Endothelial cell of umbilical vein (primary cell): Measurements from ENCODE around the gene MAP6. TPM values are rescaled to one million over a fixed set of nuclear protein-coding genes. Genes with fewer than 3 reads are reported as not detected.

Experiments
- BruUV-seq: library from RNA; stranded (reverse); fragments of 400-500 nt; replicated peaks from 2 replicates; lab custom pipeline; 2021; lab: Mats Ljungman, UMichigan
- CTCF ChIA-PET: fragments of 300-600, 350-600 bp; sonication (Branson Sonifier 250); formaldehyde crosslinking; loops from one replicate; lab custom pipeline; 2021; ENCODE audit warnings: antibody characterized with exemption, inconsistent platforms; lab: Charles Lee
- POLR2A ChIA-PET: fragments of 300-600, 350-600 bp; sonication (Branson Sonifier 250); formaldehyde crosslinking; loops from one replicate; lab custom pipeline; 2021; ENCODE audit warnings: antibody characterized with exemption, inconsistent platforms; lab: Charles Lee
- DNase-seq: peaks from one replicate; pipeline ENCODE4 v3.0.0-alpha.2; 2011; ENCODE audit warnings: low read depth, low spot score
- FAIRE-seq: peaks from 2 replicates; lab custom pipeline; 2011; peaks lifted over from hg19 to GRCh38; lab: Jason Lieb, UNC
- H2AFZ ChIP-seq: 2 replicates; pipeline ENCODE4 v1.6.0; 2012; ENCODE audit warnings: low read depth, low read length, control low read depth, inconsistent platforms
- H3K27ac ChIP-seq: 2 replicates; pipeline ENCODE4 v1.5.1; 2011; ENCODE audit warnings: low read depth, mild to moderate bottlenecking, control low read depth, low read length, moderate library complexity; ENCODE audit not compliant: insufficient read depth
- H3K27me3 ChIP-seq, 2 experiments: 2 replicates each; pipeline versions ENCODE4 v1.6.0 to v1.6.1; 2011; ENCODE audit warnings: low read length in 2 of 2, mixed read lengths in 1 of 2; ENCODE audit not compliant: control insufficient read depth in 2 of 2, insufficient read depth in 2 of 2
- H3K36me3 ChIP-seq, 2 experiments: 2 replicates in 1 of 2; 3 replicates in 1 of 2; pipeline ENCODE4 v1.5.1; 2011; ENCODE audit warnings: low read length in 2 of 2, mild to moderate bottlenecking in 1 of 2, moderate library complexity in 1 of 2; ENCODE audit not compliant: control insufficient read depth in 2 of 2, insufficient read depth in 2 of 2; ENCODE audit errors: extremely low read depth in 1 of 2
- H3K4me1 ChIP-seq: 3 replicates; pipeline ENCODE4 v1.5.1; 2011; ENCODE audit warnings: mild to moderate bottlenecking, low read length; ENCODE audit not compliant: control insufficient read depth, insufficient read depth; ENCODE audit errors: extremely low read depth
- H3K4me2 ChIP-seq: 2 replicates; pipeline ENCODE4 v1.6.1; 2011; ENCODE audit warnings: low read length, control low read depth, mixed read lengths; ENCODE audit not compliant: insufficient read depth
- H3K4me3 ChIP-seq, 3 experiments: fragments of 200-600 bp in 1 of 3; sonication (generic), shearing (Covaris generic) in 1 of 3; replicated peaks in 1 of 3; 2 replicates each; pipeline ENCODE4 v1.5.1; 2011 to 2016; ENCODE audit warnings: control low read depth in 3 of 3, low read length in 3 of 3, mild to moderate bottlenecking in 2 of 3, inconsistent platforms in 1 of 3, low read depth in 1 of 3, moderate library complexity in 1 of 3; ENCODE audit not compliant: insufficient read depth in 1 of 3
- H3K79me2 ChIP-seq: 2 replicates; pipeline ENCODE4 v1.6.0; 2012; ENCODE audit warnings: low read length, inconsistent platforms; ENCODE audit not compliant: control insufficient read depth, insufficient read depth
- H3K9ac ChIP-seq: replicated peaks from 2 replicates; pipeline ENCODE3; 2011; ENCODE audit warnings: low read length, control low read depth; ENCODE audit not compliant: insufficient read depth; ENCODE audit errors: extremely low read depth
- H3K9me1 ChIP-seq: replicated peaks from 3 replicates; pipeline ENCODE4 v1.6.0; 2011; ENCODE audit warnings: mild to moderate bottlenecking, low read length; ENCODE audit not compliant: control insufficient read depth, insufficient read depth; ENCODE audit errors: extremely low read depth
- H3K9me3 ChIP-seq: replicated peaks from 2 replicates; pipeline ENCODE4 v1.5.1; 2012; ENCODE audit warnings: low read length, inconsistent platforms; ENCODE audit not compliant: control insufficient read depth, insufficient read depth
- H4K20me1 ChIP-seq: replicated peaks from 2 replicates; pipeline ENCODE3; 2011; ENCODE audit warnings: mild to moderate bottlenecking, low read length; ENCODE audit not compliant: control insufficient read depth, insufficient read depth; ENCODE audit errors: extremely low read depth
- CTCF ChIP-seq, 2 donors: IDR thresholded peaks; 1 replicate in 1 of 2; 2 replicates in 1 of 2; pipeline ENCODE4 v1.5.1; 2011; ENCODE audit warnings: low read length in 2 of 2, mild to moderate bottlenecking in 2 of 2, moderate library complexity in 2 of 2, control low read depth in 1 of 2, inconsistent platforms in 1 of 2, low read depth in 1 of 2; ENCODE audit not compliant: insufficient read depth in 1 of 2; ENCODE audit errors: extremely low read depth in 1 of 2
- EZH2 ChIP-seq: IDR thresholded peaks from 2 replicates; pipeline ENCODE4 v1.6.1; 2012; ENCODE audit warnings: borderline replicate concordance, low read depth, mild to moderate bottlenecking, moderate library complexity, low read length, inconsistent platforms; ENCODE audit not compliant: severe bottlenecking
- FOS ChIP-seq: IDR thresholded peaks from 2 replicates; pipeline ENCODE4 v1.6.1; 2011; ENCODE audit warnings: mild to moderate bottlenecking, low read length, moderate library complexity, borderline replicate concordance; ENCODE audit not compliant: insufficient read depth
- GATA2 ChIP-seq: IDR thresholded peaks from 2 replicates; pipeline ENCODE4 v1.7.0; 2011; ENCODE audit warnings: low read depth, mild to moderate bottlenecking, moderate library complexity, mixed read lengths, low read length; ENCODE audit not compliant: insufficient read length, insufficient read depth
- JUN ChIP-seq: IDR thresholded peaks from 2 replicates; pipeline ENCODE4 v1.6.1; 2011; ENCODE audit warnings: borderline replicate concordance, low read depth; ENCODE audit not compliant: insufficient read length, insufficient read depth
- MAX ChIP-seq: IDR thresholded peaks from 2 replicates; pipeline ENCODE4 v1.6.1; 2011; ENCODE audit not compliant: insufficient read depth, insufficient read length
- MYC ChIP-seq: IDR thresholded peaks from one replicate; pipeline ENCODE4 v1.6.1; 2011; ENCODE audit warnings: mild to moderate bottlenecking, low read depth, low read length
- POLR2A ChIP-seq: IDR thresholded peaks from 2 replicates; pipeline ENCODE4 v1.6.1; 2012; ENCODE audit warnings: low read depth, mild to moderate bottlenecking, control low read depth, low read length
- POLR2AphosphoS5 ChIP-seq: IDR thresholded peaks from 2 replicates; pipeline ENCODE4 v1.6.1; 2012; ENCODE audit warnings: low read depth, mild to moderate bottlenecking, control low read depth, low read length, moderate library complexity; ENCODE audit not compliant: insufficient read depth
- dilution Hi-C: fragments of 300-500 bp; cut with MboI; formaldehyde crosslinking; loops from one replicate; pipeline ENCODE4 v1.15.0; 2019; ENCODE audit warnings: low sequenced_read_pairs; ENCODE audit not compliant: extremely low pct_ligation_motif_present
- intact Hi-C: fragments of 100-400 bp; cut with micrococcal nuclease; formaldehyde crosslinking; loops from one replicate; pipeline ENCODE4 v1.10.0; 2022
- polyA plus RNA-seq, 4 experiments: library from polyadenylated mRNA; depleted of rRNA in 3 of 4; stranded (reverse) in 3 of 4; unstranded in 1 of 4; fragments of >200 nt; gene quantifications; 2 replicates each; pipeline versions ENCODE4 v1.2.1 to v1.2.3, GENCODE V29; 2011 to 2012; ENCODE audit warnings: missing spikeins in 1 of 4
- total RNA-seq: library from RNA; stranded (reverse); gene quantifications from 2 replicates; pipeline ENCODE4 v1.2.3, GENCODE V29; 2021

The MAP6 gene
- total and polyA plus RNA-seq, 2 donors (not counting 3 experiments of a cell fraction or from before 2014, with no cell fraction given), result 0.12 TPM; not detected in 1

GRCh38 chr11:75574698-75575602 is 93.9 kb downstream of the MAP6 start:
- no peaks in the 10 kb centered on the region for H3K27me3 ChIP-seq
- no TSS peak for BruUV-seq
- DNase-seq, result no peak
- no peaks in the 10 kb centered on the region for H4K20me1 ChIP-seq
- H3K4me3 ChIP-seq, result no peak overlapping the region
- FAIRE-seq, result no peak
- no peaks in the 10 kb centered on the region for H3K9me3 ChIP-seq
- dilution Hi-C loops (no loop called here), intact Hi-C loops (no loop called here)
- no peaks in the 10 kb centered on the region for H3K9me1 ChIP-seq
- H3K9ac ChIP-seq, result no peak overlapping the region
- H3K4me1 ChIP-seq, result peaks cover 3% of the 10 kb centered on the region
- H3K36me3 ChIP-seq, result peaks cover 16 to 41% of the 10 kb centered on the region in 2 experiments
- no peak overlapping the region for H3K4me2 ChIP-seq
- H3K27ac ChIP-seq, result no peak overlapping the region
- ChIA-PET CTCF (interaction anchor here (1.0 to 9.1 kb wide), 9 partner anchors 13 to 167 kb away, joined by 3 to 107 read pairs (median 6); partner anchors contain the start of gene SERPINH1), POLR2A (interaction anchor here (0.6 to 3.0 kb wide), 5 partner anchors 9 to 27 kb away, joined by 3 to 9 read pairs (median 4); no protein-coding TSS in a partner anchor)
- TF ChIP-seq MYC, result no peak
- TF ChIP-seq CTCF (IDR thresholded peaks at IDR 0.05; ENCODE audit: extremely low read depth in 1 of 2, insufficient read depth in 1 of 2, low read depth in 1 of 2, low read length in 2 of 2), result peak; percentile 9 to 38
- TF ChIP-seq GATA2, result no peak
- TF ChIP-seq POLR2A, result peak; percentile 42
- no peak for TF ChIP-seq MAX
- no peak for TF ChIP-seq FOS
- no peak for TF ChIP-seq JUN
- no peak for TF ChIP-seq POLR2AphosphoS5
- no peak for TF ChIP-seq EZH2
- no peak overlapping the region for H2AFZ ChIP-seq
- no peaks in the 10 kb centered on the region for H3K79me2 ChIP-seq
